Activated CD4-positive, alpha-beta T cell treated with anti-CD3 and anti-CD28 coated beads, Interleukin-10, Interleukin-2, amounts not matched to agents 100 ng/mL and 50 ng/mL, durations not matched to agents 16 hours and 8 hours (primary cell): ENCODE data around the gene PPIL4.
"Not testable (repeated sequence)": the region's sequence is repeated elsewhere in the genome, so short reads cannot be mapped to it uniquely, and the experiment has no call there.

Experiments used
- DNase-seq: peaks from one replicate; pipeline ENCODE4 v3.0.0-alpha.2; 2020

Gene PPIL4

GRCh38 chr6:149482545-149483333 lies 63.1 kb downstream of the PPIL4 start:
- DNase-seq, result peak; percentile 60

- peak; percentile 62 for DNase-seq
Observed at GRCh38 chr6:149480502-149481280, 65.2 kb downstream of the PPIL4 start.

- DNase-seq, result no peak
Observed at GRCh38 chr6:149478631-149479314, 67.1 kb downstream of the PPIL4 start.

GRCh38 chr6:149477544-149477943 lies 68.3 kb downstream of the PPIL4 start:
- DNase-seq, result no peak

- no peak for DNase-seq
Observed at GRCh38 chr6:149476789-149477455, 68.9 kb downstream of the PPIL4 start.

- DNase-seq, result no peak
Observed at GRCh38 chr6:149474108-149474935, 71.5 kb downstream of the PPIL4 start.

GRCh38 chr6:149473080-149474052 lies 72.5 kb downstream of the PPIL4 start:
- no peak for DNase-seq

- no peak for DNase-seq
Observed at GRCh38 chr6:149472241-149472640, 73.6 kb downstream of the PPIL4 start.

GRCh38 chr6:149471801-149472200 lies 74.0 kb downstream of the PPIL4 start:
- DNase-seq, result no peak

GRCh38 chr6:149470948-149471347 lies 74.9 kb downstream of the PPIL4 start:
- DNase-seq, result no peak

- peak; percentile 29 for DNase-seq
Observed at GRCh38 chr6:149468179-149468578, 77.7 kb downstream of the PPIL4 start.

- no peak for DNase-seq
Observed at GRCh38 chr6:149467265-149467664, 78.6 kb downstream of the PPIL4 start.

GRCh38 chr6:149464411-149464810 lies 81.4 kb downstream of the PPIL4 start:
- DNase-seq, result no peak

- DNase-seq, result no peak
Observed at GRCh38 chr6:149463781-149464180, 82.1 kb downstream of the PPIL4 start.

- DNase-seq, result not testable (repeated sequence)
Observed at GRCh38 chr6:149462712-149463111, 83.1 kb downstream of the PPIL4 start.

- no peak for DNase-seq
Observed at GRCh38 chr6:149461670-149462069, 84.2 kb downstream of the PPIL4 start.

- DNase-seq, result not testable (repeated sequence)
Observed at GRCh38 chr6:149460249-149460648, 85.6 kb downstream of the PPIL4 start.

GRCh38 chr6:149459761-149460160 lies 86.1 kb downstream of the PPIL4 start:
- DNase-seq, result no peak

- no peak for DNase-seq
Observed at GRCh38 chr6:149458806-149459205, 87.0 kb downstream of the PPIL4 start.

- DNase-seq, result no peak
Observed at GRCh38 chr6:149458196-149458595, 87.6 kb downstream of the PPIL4 start.
